ENCODE measurements around the gene TMEM60. TPM values are rescaled to one million over a fixed set of nuclear protein-coding genes. Genes with fewer than 3 reads are reported as not detected.

TMEM60 gene
- total and polyA plus RNA-seq, 2 donors (not counting 3 experiments of a cell fraction or from before 2014, with no cell fraction given), result 15.8 to 19.5 TPM

DNA sequence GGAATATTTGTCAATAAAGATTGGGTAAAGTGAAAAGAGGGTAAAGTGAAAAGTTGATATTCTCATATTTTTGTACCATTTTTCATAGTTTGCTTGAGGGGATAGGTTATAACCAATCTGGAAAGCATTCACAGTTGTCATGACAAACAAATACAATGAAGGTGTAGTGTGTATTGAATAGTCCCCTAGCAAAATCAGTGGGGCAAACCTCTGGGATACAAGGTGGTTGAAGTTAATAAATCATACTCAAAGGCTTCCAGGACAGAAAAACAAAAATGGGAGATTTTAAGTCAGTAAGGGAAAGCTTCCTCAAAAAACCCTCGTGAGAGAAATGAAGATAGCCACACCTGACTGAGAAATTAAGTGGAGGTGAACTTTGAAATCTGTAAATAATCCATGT lies 39.7 kb upstream of the TMEM60 start:
- Histone ChIP-seq H3K9me3 (replicated peaks; ENCODE audit: control insufficient read depth, insufficient read depth, low read length) (no peaks in the 10 kb centered on the region), H3K36me3 (ENCODE audit: control insufficient read depth in 2 of 2, extremely low read depth in 1 of 2, insufficient read depth in 2 of 2, low read length in 2 of 2) (no peaks in the 10 kb centered on the region), H3K27ac (ENCODE audit: insufficient read depth, low read depth, low read length) (no peak overlapping the region), H3K79me2 (ENCODE audit: control insufficient read depth, insufficient read depth, low read length) (peaks cover 2% of the 10 kb centered on the region), H4K20me1 (replicated peaks; ENCODE audit: control insufficient read depth, extremely low read depth, insufficient read depth, low read length) (no peaks in the 10 kb centered on the region), H3K9me1 (replicated peaks; ENCODE audit: control insufficient read depth, extremely low read depth, insufficient read depth, low read length) (no peaks in the 10 kb centered on the region), H3K4me1 (ENCODE audit: control insufficient read depth, extremely low read depth, insufficient read depth, low read length) (peaks cover 20% of the 10 kb centered on the region), H3K4me2 (ENCODE audit: insufficient read depth, low read length) (no peak overlapping the region), H3K27me3 (ENCODE audit: control insufficient read depth in 2 of 2, insufficient read depth in 2 of 2, low read length in 2 of 2) (no peaks in the 10 kb centered on the region), H3K9ac (replicated peaks; ENCODE audit: extremely low read depth, insufficient read depth, low read length) (no peak overlapping the region), H3K4me3 (replicated peaks in 1 of 3; ENCODE audit: insufficient read depth in 1 of 3, low read depth in 1 of 3, low read length in 3 of 3) (no peak overlapping the region), H2AFZ (ENCODE audit: low read depth, low read length) (no peak overlapping the region)
- CTCF ChIA-PET, result interaction anchor here (1.5 kb wide), 1 partner anchor 29 kb away, joined by 3 read pairs; no protein-coding TSS in a partner anchor
- dilution Hi-C loops (cut with MboI; ENCODE audit: extremely low pct_ligation_motif_present, low sequenced_read_pairs) (no loop called here), intact Hi-C loops (cut with micrococcal nuclease) (no loop called here)
- TF ChIP-seq POLR2A (IDR thresholded peaks at IDR 0.05; ENCODE audit: low read depth, low read length) (no peak), POLR2AphosphoS5 (IDR thresholded peaks at IDR 0.05; ENCODE audit: insufficient read depth, low read depth, low read length) (no peak), MAX (IDR thresholded peaks at IDR 0.05; ENCODE audit: insufficient read depth, insufficient read length) (no peak), EZH2 (IDR thresholded peaks at IDR 0.05; ENCODE audit: borderline replicate concordance, low read depth, low read length, severe bottlenecking) (no peak), JUN (IDR thresholded peaks at IDR 0.05; ENCODE audit: borderline replicate concordance, insufficient read depth, insufficient read length, low read depth) (no peak), MYC (IDR thresholded peaks at IDR 0.05; ENCODE audit: low read depth, low read length) (no peak), FOS (IDR thresholded peaks at IDR 0.05; ENCODE audit: borderline replicate concordance, insufficient read depth, low read length) (no peak), GATA2 (IDR thresholded peaks at IDR 0.05; ENCODE audit: insufficient read depth, insufficient read length, low read depth, low read length) (no peak)
- TF ChIP-seq, protein P1, sequence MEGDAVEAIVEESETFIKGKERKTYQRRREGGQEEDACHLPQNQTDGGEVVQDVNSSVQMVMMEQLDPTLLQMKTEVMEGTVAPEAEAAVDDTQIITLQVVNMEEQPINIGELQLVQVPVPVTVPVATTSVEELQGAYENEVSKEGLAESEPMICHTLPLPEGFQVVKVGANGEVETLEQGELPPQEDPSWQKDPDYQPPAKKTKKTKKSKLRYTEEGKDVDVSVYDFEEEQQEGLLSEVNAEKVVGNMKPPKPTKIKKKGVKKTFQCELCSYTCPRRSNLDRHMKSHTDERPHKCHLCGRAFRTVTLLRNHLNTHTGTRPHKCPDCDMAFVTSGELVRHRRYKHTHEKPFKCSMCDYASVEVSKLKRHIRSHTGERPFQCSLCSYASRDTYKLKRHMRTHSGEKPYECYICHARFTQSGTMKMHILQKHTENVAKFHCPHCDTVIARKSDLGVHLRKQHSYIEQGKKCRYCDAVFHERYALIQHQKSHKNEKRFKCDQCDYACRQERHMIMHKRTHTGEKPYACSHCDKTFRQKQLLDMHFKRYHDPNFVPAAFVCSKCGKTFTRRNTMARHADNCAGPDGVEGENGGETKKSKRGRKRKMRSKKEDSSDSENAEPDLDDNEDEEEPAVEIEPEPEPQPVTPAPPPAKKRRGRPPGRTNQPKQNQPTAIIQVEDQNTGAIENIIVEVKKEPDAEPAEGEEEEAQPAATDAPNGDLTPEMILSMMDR (IDR thresholded peaks at IDR 0.05; ENCODE audit: extremely low read depth in 1 of 2, insufficient read depth in 1 of 2, low read depth in 1 of 2, low read length in 2 of 2), result no peak
- DNase-seq (ENCODE audit: low read depth, low spot score) (no peak), FAIRE-seq (no peak)
- POLR2A ChIA-PET, result no interaction called here
- BruUV-seq (replicated peaks), result no TSS peak
